Testis (tissue), 2 donors: ENCODE results near the gene FAM156A.
"Not testable (repeated sequence)": the region's sequence is repeated elsewhere in the genome, so short reads cannot be mapped to it uniquely, and the experiment has no call there.

Source experiments
- CTCF ChIP-seq, 3 experiments: fragments of 450-650 bp in 2 of 3; fragments of 200-600 bp in 1 of 3; sonication (generic) in 1 of 3; IDR thresholded peaks; one replicate each; pipeline ENCODE4 v1.5.1; 2016 to 2019; ENCODE audit warnings: antibody characterized with exemption in 3 of 3, mild to moderate bottlenecking in 2 of 3, moderate library complexity in 1 of 3
- POLR2A ChIP-seq: fragments of 450-650 bp; IDR thresholded peaks from one replicate; pipeline ENCODE4 v1.6.1; 2017; ENCODE audit warnings: antibody characterized with exemption, mild to moderate bottlenecking, moderate library complexity

- TF ChIP-seq CTCF (IDR thresholded peaks at IDR 0.05); POLR2A: not testable (repeated sequence)
Observed at GRCh38 chrX:52935470-52935784, 22.9 kb downstream of the FAM156A start.
